OCI-LY3 (cell line): ENCODE measurements around the gene IL1R1.

ENCODE experiments used
- H2AFZ ChIP-seq: fragments of 200-600, 300-600 bp; shearing (Covaris generic); 2 replicates; pipeline ENCODE4 v1.6.0; 2014; ENCODE audit warnings: antibody characterized with exemption, low read depth, low read length
- H3K27ac ChIP-seq: fragments of 200-600, 300-600 bp; sonication (generic); 2 replicates; pipeline ENCODE4 v1.5.1; 2014; ENCODE audit warnings: mild to moderate bottlenecking, low read length, moderate library complexity, mixed read lengths
- H3K27me3 ChIP-seq: fragments of 200-600, 300-600 bp; sonication (generic); 2 replicates; pipeline ENCODE4 v1.6.1; 2014; ENCODE audit warnings: low read depth, low read length, mixed read lengths
- H3K36me3 ChIP-seq: fragments of 200-600, 300-600 bp; sonication (generic); replicated peaks from 2 replicates; pipeline ENCODE3; 2014; ENCODE audit warnings: low read depth, low read length, mixed read lengths
- H3K4me1 ChIP-seq: fragments of 300-600, 200-600 bp; sonication (generic); 2 replicates; pipeline ENCODE4 v1.6.1; 2014; ENCODE audit warnings: low read length, mixed read lengths
- H3K4me2 ChIP-seq: fragments of 200-600, 300-600 bp; sonication (generic); 2 replicates; pipeline ENCODE4 v1.6.1; 2014; ENCODE audit warnings: low read length, mixed read lengths
- H3K4me3 ChIP-seq: fragments of 300-600, 200-600 bp; sonication (generic); 2 replicates; pipeline ENCODE4 v1.5.1; 2014; ENCODE audit warnings: antibody characterized with exemption, mild to moderate bottlenecking, low read length, moderate library complexity
- H3K79me2 ChIP-seq: fragments of 300-600, 200-600 bp; shearing (Covaris generic); 2 replicates; pipeline ENCODE4 v1.6.1; 2014; ENCODE audit warnings: mild to moderate bottlenecking, low read length, mixed read lengths
- H3K9ac ChIP-seq: fragments of 300-600, 200-600 bp; shearing (Covaris generic); 2 replicates; pipeline ENCODE4 v1.6.0; 2014; ENCODE audit warnings: mild to moderate bottlenecking, low read length, moderate library complexity
- H3K9me3 ChIP-seq: fragments of 200-600, 300-600 bp; shearing (Covaris generic); 2 replicates; pipeline ENCODE4 v1.6.1; 2014; ENCODE audit warnings: low read length, mixed read lengths; ENCODE audit not compliant: insufficient read depth
- H4K20me1 ChIP-seq: fragments of 200-600, 300-600 bp; sonication (generic); 2 replicates; pipeline ENCODE4 v1.6.1; 2016; ENCODE audit warnings: low read length, mixed read lengths; ENCODE audit not compliant: insufficient read depth
- CTCF ChIP-seq: fragments of 200-600, 300-600 bp; sonication (generic); IDR thresholded peaks from 2 replicates; pipeline ENCODE4 v1.5.1; 2014; ENCODE audit warnings: antibody characterized with exemption, low read length, low read depth
- EZH2phosphoT487 ChIP-seq: fragments of 200-600 bp; shearing (Covaris generic); IDR thresholded peaks from 2 replicates; pipeline ENCODE4 v1.6.1; 2018; ENCODE audit warnings: antibody characterized with exemption, mixed run types, low read depth

IL1R1 gene

GRCh38 chr2:102208774-102209173 is 66.2 kb downstream of the IL1R1 start:
- Histone ChIP-seq H3K9ac (no peak overlapping the region), H2AFZ (no peak overlapping the region), H3K9me3 (no peaks in the 10 kb centered on the region), H3K4me3 (no peak overlapping the region), H3K4me1 (no peaks in the 10 kb centered on the region), H3K27ac (no peak overlapping the region), H3K4me2 (no peak overlapping the region), H3K27me3 (no peaks in the 10 kb centered on the region), H4K20me1 (no peaks in the 10 kb centered on the region), H3K79me2 (no peaks in the 10 kb centered on the region), H3K36me3 (no peaks in the 10 kb centered on the region)
- TF ChIP-seq CTCF (no peak), EZH2phosphoT487 (no peak)

- Histone ChIP-seq H3K9ac (no peak overlapping the region), H3K4me1 (no peaks in the 10 kb centered on the region), H2AFZ (no peak overlapping the region), H3K4me3 (no peak overlapping the region), H4K20me1 (no peaks in the 10 kb centered on the region), H3K4me2 (no peak overlapping the region), H3K27ac (no peak overlapping the region), H3K36me3 (no peaks in the 10 kb centered on the region), H3K9me3 (no peaks in the 10 kb centered on the region), H3K27me3 (no peaks in the 10 kb centered on the region), H3K79me2 (no peaks in the 10 kb centered on the region)
- TF ChIP-seq EZH2phosphoT487 = no peak
- no peak for TF ChIP-seq CTCF
Measured at GRCh38 chr2:102209474-102209873, 66.9 kb downstream of the IL1R1 start.

- H3K27me3 ChIP-seq = no peaks in the 10 kb centered on the region
- H4K20me1 ChIP-seq = no peaks in the 10 kb centered on the region
- H3K4me3 ChIP-seq = no peak overlapping the region
- H3K4me1 ChIP-seq = no peaks in the 10 kb centered on the region
- H3K36me3 ChIP-seq = no peaks in the 10 kb centered on the region
- TF ChIP-seq EZH2phosphoT487 (no peak), CTCF (no peak)
- no peak overlapping the region for H2AFZ ChIP-seq
- H3K9me3 ChIP-seq = peaks cover 24% of the 10 kb centered on the region; the same call in 1 of the 2 replicates
- H3K79me2 ChIP-seq = no peaks in the 10 kb centered on the region
- H3K9ac ChIP-seq = no peak overlapping the region
- no peak overlapping the region for H3K27ac ChIP-seq
- H3K4me2 ChIP-seq = no peak overlapping the region
Measured at GRCh38 chr2:102217032-102217431, 74.5 kb downstream of the IL1R1 start.

GRCh38 chr2:102224824-102225739 is 82.5 kb downstream of the IL1R1 start:
- Histone ChIP-seq H3K4me2 (no peak overlapping the region), H2AFZ (no peak overlapping the region), H3K4me3 (no peak overlapping the region), H3K27ac (no peak overlapping the region), H3K4me1 (peaks cover 41% of the 10 kb centered on the region), H4K20me1 (no peaks in the 10 kb centered on the region), H3K9ac (no peak overlapping the region), H3K9me3 (no peaks in the 10 kb centered on the region), H3K27me3 (no peaks in the 10 kb centered on the region), H3K36me3 (no peaks in the 10 kb centered on the region), H3K79me2 (no peaks in the 10 kb centered on the region)
- TF ChIP-seq EZH2phosphoT487 (no peak), CTCF (no peak; the same call in 1 of the 2 replicates)
